Measurements from ENCODE around the gene ZC3H18.

GRCh38 chr16:88659160-88659559 is 89.0 kb downstream of the ZC3H18 start:
- no peak for TF ChIP-seq CTCF (IDR thresholded peaks at IDR 0.05)
- TF ChIP-seq POLR2A (IDR thresholded peaks at IDR 0.05), result no peak
- TF ChIP-seq EP300 (IDR thresholded peaks at IDR 0.05), result no peak

Measured in ovary (tissue), 3 donors.